Fibroblast of gingiva (primary cell): Measurements from ENCODE around the gene VENTX.

Source experiments
- DNase-seq: peaks from one replicate; pipeline ENCODE4 v3.0.0-alpha.2; 2011; ENCODE audit warnings: low read depth

VENTX gene, protein sequence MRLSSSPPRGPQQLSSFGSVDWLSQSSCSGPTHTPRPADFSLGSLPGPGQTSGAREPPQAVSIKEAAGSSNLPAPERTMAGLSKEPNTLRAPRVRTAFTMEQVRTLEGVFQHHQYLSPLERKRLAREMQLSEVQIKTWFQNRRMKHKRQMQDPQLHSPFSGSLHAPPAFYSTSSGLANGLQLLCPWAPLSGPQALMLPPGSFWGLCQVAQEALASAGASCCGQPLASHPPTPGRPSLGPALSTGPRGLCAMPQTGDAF

GRCh38 chr10:133237588-133238465, at the start of gene VENTX:
VENTX (plus strand) TSS chr10:133237855; CDS start chr10:133237915, 60 bp downstream.
- DNase-seq, result no peak

DNA sequence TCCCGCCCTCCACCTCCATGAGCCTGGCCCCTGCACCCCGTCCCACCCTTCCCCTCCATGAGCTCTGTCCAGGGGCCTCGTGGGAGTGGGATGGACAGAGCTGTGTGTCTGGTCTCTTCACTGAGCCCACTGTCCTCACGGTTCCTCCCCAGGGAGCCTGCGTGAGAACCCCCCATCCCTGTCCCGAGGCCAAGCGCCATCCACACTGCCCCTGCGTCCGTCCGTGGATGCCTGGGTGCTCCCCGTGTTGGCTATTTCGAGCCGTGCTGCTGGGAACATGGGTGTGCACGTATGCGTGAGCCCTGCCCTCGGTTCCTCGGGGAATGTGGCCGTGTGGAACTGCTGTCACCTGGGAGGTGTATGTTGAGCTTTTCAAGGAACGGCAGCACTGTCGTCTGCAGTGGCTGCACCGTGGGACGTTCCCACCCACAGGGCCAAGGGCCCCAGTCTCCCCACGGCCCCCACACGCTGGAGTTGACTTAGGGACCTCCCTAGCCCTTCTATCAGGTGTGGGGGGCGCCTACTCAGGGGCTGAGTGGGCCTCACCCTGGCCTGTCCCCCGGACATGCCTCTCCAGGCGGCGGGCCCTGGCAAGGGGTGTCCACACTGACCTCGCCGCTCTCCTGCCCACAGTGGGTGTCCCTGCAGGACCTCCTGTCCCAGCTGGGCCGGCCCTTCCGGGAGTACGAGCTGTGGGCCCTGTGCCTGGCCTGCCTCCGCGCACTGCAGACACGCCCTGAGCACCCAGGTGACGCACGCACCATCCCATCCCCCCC, 49.6 kb upstream of the VENTX start:
- DNase-seq, result no peak

DNA sequence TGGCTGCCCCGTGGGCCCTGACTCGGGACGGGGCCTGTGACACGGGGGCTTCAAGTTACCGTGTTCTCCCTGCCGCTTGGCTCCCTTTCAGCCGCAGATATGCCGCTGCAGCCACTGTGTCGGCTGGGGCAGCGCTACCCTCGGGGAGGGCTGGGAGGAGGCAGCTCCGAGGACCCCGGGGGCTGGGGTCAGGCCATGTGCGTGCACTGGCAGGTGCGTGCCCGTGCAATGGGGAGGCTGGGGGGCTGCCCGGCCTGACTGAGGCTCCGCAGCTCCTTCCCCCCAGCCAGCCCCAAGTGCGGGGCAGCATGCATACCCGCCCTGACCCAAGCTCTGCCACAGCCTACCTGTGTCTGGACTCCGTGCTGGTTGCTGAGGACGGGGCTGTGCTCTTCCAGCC, 48.4 kb upstream of the VENTX start:
- no peak for DNase-seq

DNA sequence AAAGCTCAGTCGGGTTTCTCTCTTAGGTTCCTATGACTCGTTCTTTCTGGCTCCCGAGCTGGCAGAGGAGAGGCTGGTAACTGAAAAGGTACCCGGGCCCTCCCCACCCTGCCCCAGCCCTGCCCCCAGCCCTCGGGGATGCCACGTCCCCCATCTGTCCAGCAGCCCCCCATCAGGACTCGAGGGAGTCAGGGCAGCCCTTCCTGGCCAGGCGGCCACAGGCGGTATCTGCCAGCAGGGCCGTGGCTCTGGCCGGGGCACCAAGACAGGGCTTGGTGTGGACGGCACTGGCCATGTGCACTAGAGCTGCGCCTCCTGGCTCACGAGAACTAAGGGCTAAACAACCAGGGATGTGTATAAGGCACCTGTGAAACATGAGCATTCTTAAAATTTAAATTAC, 47.9 kb upstream of the VENTX start:
- DNase-seq, result no peak

GRCh38 chr10:133190225-133190624, 47.4 kb upstream of the VENTX start:
- DNase-seq, result no peak

GRCh38 chr10:133191651-133192050, 46.0 kb upstream of the VENTX start:
- no peak for DNase-seq

DNA sequence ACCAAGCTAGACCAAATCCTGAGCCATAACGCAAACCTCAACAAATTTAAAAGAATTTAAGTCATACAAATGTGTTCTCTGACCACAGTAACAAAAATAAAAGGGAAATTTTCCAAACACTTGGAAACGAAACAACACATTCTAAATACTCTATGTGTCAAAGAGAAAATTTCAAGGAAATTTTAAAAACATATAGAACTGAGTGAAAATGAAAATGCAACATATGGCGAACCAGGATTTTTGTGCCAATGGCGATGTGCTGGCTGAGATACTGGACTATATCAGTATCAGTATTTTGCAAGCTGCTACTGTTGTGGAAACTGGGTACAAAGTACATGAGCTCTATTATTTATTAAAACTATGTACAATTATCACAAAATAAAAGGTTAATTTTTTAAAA, 43.5 kb upstream of the VENTX start:
- no peak for DNase-seq

GRCh38 chr10:133195096-133195495, 42.6 kb upstream of the VENTX start:
- DNase-seq, result no peak

DNA sequence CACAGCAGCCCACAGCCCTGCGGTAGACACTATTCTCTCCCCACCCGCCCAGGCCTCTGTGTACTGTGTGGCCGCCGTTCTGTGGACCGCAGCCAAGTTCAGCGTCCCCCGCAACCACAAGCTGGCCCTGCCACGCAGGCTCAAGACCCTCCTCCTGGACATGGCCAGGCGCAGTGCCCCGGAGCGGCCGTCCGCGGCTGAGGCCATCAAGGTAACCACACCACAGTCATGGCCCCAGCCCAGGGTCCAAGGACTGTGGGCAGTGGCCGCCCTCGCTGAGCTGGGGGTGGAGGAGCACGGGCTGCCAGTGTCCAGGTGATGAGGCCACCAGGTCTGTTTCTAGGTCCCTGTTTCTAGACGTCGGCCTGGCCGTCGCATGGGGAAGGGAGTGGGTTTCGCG, 42.0 kb upstream of the VENTX start:
- DNase-seq, result no peak

DNA sequence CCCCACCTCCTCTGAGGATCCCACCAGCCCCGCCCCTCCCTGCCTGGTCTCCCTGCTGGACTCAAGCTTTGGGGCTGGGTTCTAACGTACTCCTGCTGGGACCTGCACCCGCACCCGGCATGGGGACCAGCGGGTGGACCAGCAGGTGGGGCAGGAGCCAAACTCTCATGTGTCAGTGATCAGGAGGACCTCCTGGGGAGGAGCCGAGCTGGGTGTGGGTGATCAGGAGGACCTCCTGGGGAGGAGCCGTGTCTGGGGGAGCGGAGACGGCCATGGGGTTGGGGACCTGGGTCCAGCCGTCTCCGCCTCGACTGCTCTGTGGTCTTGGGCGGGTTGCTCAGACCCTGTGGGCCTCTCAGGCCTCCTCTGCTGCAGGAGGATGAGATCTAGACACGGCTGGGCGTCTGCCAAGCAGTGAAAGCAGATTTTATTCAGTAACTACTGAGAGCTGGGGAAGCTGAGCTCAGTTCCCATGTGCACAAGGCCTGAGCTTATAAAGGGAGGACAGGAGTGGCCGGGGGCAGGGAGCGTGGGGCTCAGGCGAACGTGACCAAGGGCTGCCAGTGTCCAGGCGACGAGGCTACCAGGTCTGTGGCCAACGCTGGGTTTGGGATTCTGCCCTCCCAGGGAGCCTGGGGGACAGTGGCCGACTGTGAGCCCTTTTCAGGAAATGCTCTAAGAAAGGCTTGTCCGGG, 41.3 kb upstream of the VENTX start:
- DNase-seq, result no peak

DNA sequence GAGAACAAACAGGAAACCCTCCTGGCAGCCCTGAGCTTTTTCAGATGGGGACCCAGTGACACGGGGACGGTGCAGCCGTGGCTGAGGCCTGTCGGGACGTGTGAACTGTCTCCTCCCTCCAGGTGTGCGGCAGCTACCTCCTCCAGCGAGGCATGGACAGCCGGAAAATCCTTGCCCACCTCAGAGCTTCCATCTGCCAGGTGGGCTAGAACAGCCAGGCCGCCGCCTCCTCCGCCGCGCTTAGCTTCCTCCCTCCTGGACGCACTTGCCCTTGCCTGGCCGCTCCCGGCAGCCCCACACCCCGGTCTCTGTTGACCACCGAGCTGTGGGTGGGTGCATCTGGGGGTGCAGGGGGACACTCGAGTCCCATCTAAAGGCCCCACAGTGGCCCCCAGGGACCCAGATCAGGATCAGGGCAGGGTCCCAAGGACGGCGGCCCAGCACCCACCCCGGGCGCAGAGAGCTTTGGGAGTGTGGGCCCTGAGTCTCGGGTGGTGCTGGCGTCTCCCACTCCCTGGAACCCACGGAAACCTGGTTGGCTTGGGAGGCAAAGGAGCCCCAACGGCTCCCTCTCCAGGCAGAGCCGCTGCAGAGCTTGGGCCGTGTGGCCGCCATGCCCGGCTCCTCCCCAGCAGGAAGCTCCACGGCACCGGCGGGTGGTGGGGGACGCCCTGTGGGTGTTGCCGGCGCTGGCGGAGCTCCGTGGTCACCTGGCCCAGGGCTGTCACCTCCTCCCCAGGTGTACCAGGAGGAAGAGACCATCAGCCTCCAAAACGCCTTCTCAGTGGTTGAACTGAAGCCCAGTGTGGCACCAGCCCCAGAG, 40.5 kb upstream of the VENTX start:
- DNase-seq, result no peak

GRCh38 chr10:133197786-133198185, 39.9 kb upstream of the VENTX start:
- no peak for DNase-seq

GRCh38 chr10:133198206-133198605, 39.4 kb upstream of the VENTX start:
- no peak for DNase-seq

- DNase-seq, result no peak
Measured at GRCh38 chr10:133198621-133199487, 38.8 kb upstream of the VENTX start.

DNA sequence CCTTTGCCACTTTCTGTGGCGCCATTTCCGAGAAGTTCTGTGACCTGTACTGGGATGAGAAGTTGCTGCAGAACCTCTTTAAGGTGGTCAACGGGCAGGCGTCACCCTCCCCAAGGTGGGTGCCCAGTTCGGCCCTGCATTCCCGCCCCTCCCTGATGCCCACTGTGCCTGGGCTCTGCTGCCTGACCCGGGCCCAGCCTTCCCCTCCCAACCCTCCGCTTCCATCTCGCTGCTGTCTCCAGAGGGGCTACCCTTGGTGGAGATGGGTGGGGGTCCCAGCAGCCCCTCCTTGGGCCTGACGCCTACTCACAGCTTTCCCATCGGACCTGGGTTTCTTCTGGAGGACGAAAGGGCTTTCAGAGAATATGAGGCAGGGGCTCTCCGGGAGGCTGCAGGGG, 38.2 kb upstream of the VENTX start:
- no peak for DNase-seq

DNA sequence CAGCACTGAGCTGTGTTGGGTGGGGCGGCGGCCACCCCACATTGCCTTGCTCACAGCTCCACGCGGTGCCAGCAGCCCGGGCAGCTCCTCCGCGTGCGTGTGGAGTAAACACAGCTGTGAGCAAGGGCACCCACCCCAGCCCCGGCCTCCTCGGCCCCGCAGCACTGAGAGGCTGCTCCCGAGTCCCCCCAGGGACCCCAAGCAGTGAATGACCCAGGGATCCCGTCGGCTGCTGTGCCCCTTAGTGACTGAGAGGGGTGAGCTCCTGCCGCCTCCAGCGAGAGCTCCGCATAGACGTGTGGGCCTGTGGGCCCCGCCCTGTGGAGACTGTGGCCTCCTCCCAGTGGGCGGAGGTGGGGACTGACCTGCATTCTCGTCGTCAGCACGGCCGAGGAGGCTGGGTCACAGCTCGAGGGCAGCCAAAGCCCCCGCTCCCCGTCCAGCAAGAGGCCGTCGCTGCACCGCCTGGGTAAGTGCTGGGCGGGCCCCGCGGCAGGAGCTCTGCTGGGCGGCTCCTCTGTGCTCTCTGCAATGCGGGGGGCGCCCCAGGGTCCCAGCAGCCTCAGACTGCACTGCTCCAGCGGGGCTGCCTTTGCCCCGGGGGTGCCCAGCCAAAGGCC, 37.6 kb upstream of the VENTX start:
- no peak for DNase-seq

DNA sequence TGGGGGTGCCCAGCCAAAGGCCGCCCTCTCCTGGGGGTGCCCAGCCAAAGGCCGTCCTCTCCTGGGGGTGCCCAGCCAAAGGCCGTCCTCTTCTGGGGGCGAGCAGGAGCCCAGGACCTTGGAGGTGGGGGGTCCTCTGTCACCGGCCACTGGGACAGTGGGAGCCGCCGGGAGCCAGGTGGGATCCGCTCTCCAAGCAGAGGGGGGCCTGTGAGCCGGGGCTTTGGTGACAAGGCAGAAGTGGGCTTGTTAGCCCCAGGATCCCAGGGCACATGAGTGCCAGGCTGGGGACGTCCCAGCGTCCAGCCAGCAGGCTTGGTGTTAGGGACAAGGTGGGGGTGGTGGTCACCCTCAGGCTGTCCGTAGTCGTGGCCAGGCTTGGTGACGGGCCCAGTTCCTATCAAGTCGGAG, 37.0 kb upstream of the VENTX start:
- no peak for DNase-seq

GRCh38 chr10:133201151-133201947, 36.3 kb upstream of the VENTX start:
- DNase-seq, result no peak
